ENCODE data around the gene HSH2D. TPM values are rescaled to one million over a fixed set of nuclear protein-coding genes. Genes with fewer than 3 reads are reported as not detected.
A peak's percentile ranks its signal among the peaks of the same experiment; 100 is the strongest.

Gene HSH2D
- total RNA-seq, 6 experiments from 2014 or later: not detected

DNA sequence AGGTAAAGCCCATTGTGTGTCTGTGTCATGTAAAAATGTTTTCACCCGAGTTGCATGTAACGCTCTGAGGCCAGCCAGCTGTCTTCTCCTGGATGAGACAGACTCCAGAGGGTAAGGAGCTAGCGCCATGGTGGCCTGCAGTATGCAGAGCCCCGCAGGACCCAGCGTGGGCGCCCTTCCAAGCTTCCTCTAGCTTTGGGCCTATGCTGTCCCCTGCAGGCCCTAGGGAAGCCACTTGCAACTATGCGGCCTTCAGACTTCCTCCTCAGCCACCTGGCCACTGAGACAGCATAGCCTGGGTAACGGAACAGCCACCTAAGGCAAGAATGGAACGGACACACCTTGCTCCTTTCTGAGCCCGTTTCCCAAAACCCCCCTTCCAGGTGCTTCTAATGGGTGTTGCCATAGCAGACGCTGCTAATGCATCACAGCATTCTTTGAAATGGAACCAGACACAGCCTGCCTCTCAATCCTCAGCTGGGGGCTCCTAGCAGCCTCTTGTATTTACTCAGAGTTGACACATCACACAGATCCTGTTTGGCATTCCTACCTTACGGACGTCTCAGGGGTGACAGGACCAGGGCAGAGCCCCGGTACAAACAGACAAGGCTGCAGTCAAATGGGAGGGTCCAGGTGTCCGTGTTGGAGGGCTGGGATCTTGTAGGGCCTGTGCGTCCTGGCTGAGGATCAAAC, 47.9 kb downstream of the HSH2D start:
- peaks cover 19% of the 10 kb centered on the region for H3K36me3 Mint-ChIP-seq (ENCODE audit: low read depth)
- DNase-seq: no peak
- no peaks in the 10 kb centered on the region for H3K9me3 Mint-ChIP-seq
- H3K27ac Mint-ChIP-seq: no peak overlapping the region
- 0 out of 2 replicates have a peak, but pooled peaks have one; percentile 11 for TF ChIP-seq CTCF (IDR thresholded peaks at IDR 0.05)
- H3K27me3 Mint-ChIP-seq (ENCODE audit: insufficient read depth): no peaks in the 10 kb centered on the region; the same call in 1 of the 2 replicates
- no peak overlapping the region for H3K4me3 Mint-ChIP-seq
- H3K4me1 Mint-ChIP-seq (ENCODE audit: low read depth): peaks cover 23% of the 10 kb centered on the region

GRCh38 chr19:16193466-16193865, 50.0 kb downstream of the HSH2D start:
- H3K36me3 Mint-ChIP-seq (ENCODE audit: low read depth): peaks cover 12% of the 10 kb centered on the region
- peaks cover 29% of the 10 kb centered on the region for H3K4me1 Mint-ChIP-seq (ENCODE audit: low read depth)
- no peak overlapping the region for H3K4me3 Mint-ChIP-seq
- no peak for DNase-seq
- H3K27me3 Mint-ChIP-seq (ENCODE audit: insufficient read depth): no peaks in the 10 kb centered on the region; the same call in 1 of the 2 replicates
- H3K9me3 Mint-ChIP-seq: no peaks in the 10 kb centered on the region
- TF ChIP-seq CTCF (IDR thresholded peaks at IDR 0.05): no peak
- H3K27ac Mint-ChIP-seq: no peak overlapping the region

DNA sequence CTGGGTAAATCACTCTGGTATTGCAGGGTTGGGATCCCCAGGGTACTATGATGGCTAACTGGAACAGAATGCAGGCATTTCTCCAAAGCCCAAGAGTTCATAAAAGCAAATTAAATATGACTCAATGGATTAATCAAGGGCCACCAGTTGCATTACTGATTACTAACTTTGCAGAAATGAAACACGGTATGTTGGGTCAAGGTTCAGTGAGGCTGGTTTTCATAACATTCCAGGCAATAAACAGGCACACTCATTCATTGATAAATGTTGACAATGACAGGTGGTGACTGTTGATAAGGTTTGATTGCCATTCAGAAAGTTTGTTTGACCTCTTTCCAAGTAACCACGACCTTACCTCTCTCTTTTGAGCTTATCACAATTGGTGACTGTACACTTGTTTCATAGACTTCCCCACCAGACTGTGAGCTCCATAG, 53.7 kb downstream of the HSH2D start:
- Mint-ChIP-seq H3K4me1 (ENCODE audit: low read depth) (peaks cover 51% of the 10 kb centered on the region), H3K27ac (peak overlapping the region; percentile 93), H3K4me3 (peak overlapping the region; percentile 93), H3K9me3 (no peaks in the 10 kb centered on the region), H3K36me3 (ENCODE audit: low read depth) (peaks cover 19% of the 10 kb centered on the region), H3K27me3 (ENCODE audit: insufficient read depth) (peaks cover 2% of the 10 kb centered on the region; the same call in 1 of the 2 replicates)
- no peak for TF ChIP-seq CTCF (IDR thresholded peaks at IDR 0.05)
- DNase-seq: peak; percentile 96

DNA sequence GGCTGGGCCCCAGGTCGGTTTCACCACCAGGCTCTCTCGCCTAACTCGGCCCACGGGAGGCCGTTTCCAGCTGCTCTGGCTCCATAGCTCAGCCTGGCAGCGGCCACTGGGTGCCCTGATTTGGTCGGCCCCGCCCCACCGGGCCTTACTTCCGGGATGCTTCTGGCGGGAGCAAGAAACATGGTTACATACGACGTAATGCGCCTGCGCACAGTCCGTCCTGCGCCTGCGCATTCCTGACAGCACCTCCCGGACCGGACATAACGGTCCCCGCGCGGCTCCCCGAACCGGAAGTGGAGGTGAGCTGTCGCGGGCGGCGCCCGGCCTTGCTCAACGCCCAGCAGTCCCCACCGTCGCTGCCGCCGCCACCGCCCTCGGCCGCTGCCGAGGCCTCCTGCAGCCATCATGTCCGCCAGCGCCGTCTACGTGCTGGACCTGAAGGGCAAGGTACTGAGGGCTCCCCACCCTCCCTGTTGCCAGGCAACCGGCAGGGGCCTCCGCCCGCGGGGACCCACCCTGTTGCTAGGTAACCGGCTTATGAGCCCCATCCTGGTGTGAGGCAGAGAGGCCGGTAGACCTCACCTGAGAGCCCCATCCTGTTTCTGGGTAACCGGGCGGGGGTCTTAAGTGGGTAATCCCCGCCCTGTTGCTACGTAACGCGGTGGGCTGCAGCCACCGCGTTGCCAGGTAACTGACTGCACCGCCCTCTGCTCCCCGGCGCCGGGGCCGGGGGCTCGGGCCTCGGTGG, 54.3 kb downstream of the HSH2D start, which contains the start of gene AP1M1:
TSS of gene AP1M1 (plus strand) at position 290 of the 748 bp plus-strand sequence. CDS start at position 406, 116 bp downstream.
- peaks cover 57% of the 10 kb centered on the region for H3K4me1 Mint-ChIP-seq (ENCODE audit: low read depth)
- peak; percentile 95 for DNase-seq
- TF ChIP-seq CTCF (IDR thresholded peaks at IDR 0.05): no peak
- peak within 1 kb of the TSS; percentile 93 for H3K4me3 Mint-ChIP-seq
- no peaks in the 10 kb centered on the region for H3K9me3 Mint-ChIP-seq
- H3K27ac Mint-ChIP-seq: peak within 1 kb of the TSS; percentile 93
- H3K27me3 Mint-ChIP-seq (ENCODE audit: insufficient read depth): peaks cover 2% of the 10 kb centered on the region; the same call in 1 of the 2 replicates
- H3K36me3 Mint-ChIP-seq (ENCODE audit: low read depth): peaks cover 25% of the 10 kb centered on the region

DNA sequence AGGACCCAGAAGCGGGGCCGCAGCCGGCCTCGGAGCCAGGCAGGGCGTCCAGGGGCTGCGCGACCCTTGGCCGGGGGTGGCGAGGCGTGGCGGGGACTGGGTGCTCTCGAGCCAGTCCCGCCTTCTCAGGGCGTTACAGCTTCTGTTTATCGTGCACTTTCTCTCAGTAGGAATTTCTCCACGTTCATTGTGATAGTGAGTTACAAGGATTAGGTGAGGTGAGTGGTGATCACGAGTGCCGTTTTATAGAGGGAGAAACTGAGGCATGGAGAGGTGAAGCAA, 54.8 kb downstream of the HSH2D start:
- Mint-ChIP-seq H3K27me3 (ENCODE audit: insufficient read depth) (peaks cover 2% of the 10 kb centered on the region; the same call in 1 of the 2 replicates), H3K9me3 (no peaks in the 10 kb centered on the region), H3K36me3 (ENCODE audit: low read depth) (peaks cover 29% of the 10 kb centered on the region), H3K4me1 (ENCODE audit: low read depth) (peaks cover 58% of the 10 kb centered on the region), H3K4me3 (peak overlapping the region; percentile 93), H3K27ac (peak overlapping the region; percentile 56)
- DNase-seq: no peak
- TF ChIP-seq CTCF (IDR thresholded peaks at IDR 0.05): no peak
